Liver (tissue), 3 donors: ENCODE data around the gene ACTR10.

Source experiments
- EGR1 ChIP-seq, 2 donors: IDR thresholded peaks; 2 replicates each; pipeline ENCODE4 v1.6.1; 2016 to 2018; ENCODE audit warnings: antibody characterized with exemption in 2 of 2, low read depth in 2 of 2
- FOXA1 ChIP-seq: IDR thresholded peaks from 2 replicates; pipeline ENCODE4 v1.6.1; 2016; ENCODE audit warnings: antibody characterized with exemption
- TF ChIP-seq, protein P1 (sequence below): fragments of 150-350 bp; IDR thresholded peaks from 2 replicates; pipeline ENCODE4 v1.5.1; 2017; ENCODE audit warnings: improper control_type of control experiment, low read depth, low read length; ENCODE audit not compliant: missing input control
- donor health status: healthy.
- donor health status: healthy.

GRCh38 chr14:58200846-58201245, 897 bp downstream of the ACTR10 start:
- no peak for TF ChIP-seq EGR1 (IDR thresholded peaks at IDR 0.05; ENCODE audit: low read depth in 2 of 2)
- TF ChIP-seq, protein P1, sequence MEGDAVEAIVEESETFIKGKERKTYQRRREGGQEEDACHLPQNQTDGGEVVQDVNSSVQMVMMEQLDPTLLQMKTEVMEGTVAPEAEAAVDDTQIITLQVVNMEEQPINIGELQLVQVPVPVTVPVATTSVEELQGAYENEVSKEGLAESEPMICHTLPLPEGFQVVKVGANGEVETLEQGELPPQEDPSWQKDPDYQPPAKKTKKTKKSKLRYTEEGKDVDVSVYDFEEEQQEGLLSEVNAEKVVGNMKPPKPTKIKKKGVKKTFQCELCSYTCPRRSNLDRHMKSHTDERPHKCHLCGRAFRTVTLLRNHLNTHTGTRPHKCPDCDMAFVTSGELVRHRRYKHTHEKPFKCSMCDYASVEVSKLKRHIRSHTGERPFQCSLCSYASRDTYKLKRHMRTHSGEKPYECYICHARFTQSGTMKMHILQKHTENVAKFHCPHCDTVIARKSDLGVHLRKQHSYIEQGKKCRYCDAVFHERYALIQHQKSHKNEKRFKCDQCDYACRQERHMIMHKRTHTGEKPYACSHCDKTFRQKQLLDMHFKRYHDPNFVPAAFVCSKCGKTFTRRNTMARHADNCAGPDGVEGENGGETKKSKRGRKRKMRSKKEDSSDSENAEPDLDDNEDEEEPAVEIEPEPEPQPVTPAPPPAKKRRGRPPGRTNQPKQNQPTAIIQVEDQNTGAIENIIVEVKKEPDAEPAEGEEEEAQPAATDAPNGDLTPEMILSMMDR = no peak
- no peak for TF ChIP-seq FOXA1
